Fibroblast of gingiva (primary cell): ENCODE results near the gene MORN5.

Experiments used
- DNase-seq: peaks from one replicate; pipeline ENCODE4 v3.0.0-alpha.2; 2011; ENCODE audit warnings: low read depth

Gene MORN5

GRCh38 chr9:122232796-122233306 is 73.1 kb downstream of the MORN5 start:
- no peak for DNase-seq

- no peak for DNase-seq
Observed at GRCh38 chr9:122234022-122234748, 74.5 kb downstream of the MORN5 start.

GRCh38 chr9:122236681-122237080 is 77.0 kb downstream of the MORN5 start:
- no peak for DNase-seq

GRCh38 chr9:122239722-122240121 is 80.0 kb downstream of the MORN5 start:
- DNase-seq, result no peak

GRCh38 chr9:122244349-122244748 is 84.6 kb downstream of the MORN5 start:
- no peak for DNase-seq

- DNase-seq, result no peak
Observed at GRCh38 chr9:122246666-122247065, 87.0 kb downstream of the MORN5 start.

- DNase-seq, result no peak
Observed at GRCh38 chr9:122248448-122248865, 88.7 kb downstream of the MORN5 start.
